Smooth muscle cell (in vitro differentiated cells): ENCODE results near the gene POLR3K. TPM values are rescaled to one million over a fixed set of nuclear protein-coding genes. Genes with fewer than 3 reads are reported as not detected.
"Not testable (repeated sequence)": the region's sequence is repeated elsewhere in the genome, so short reads cannot be mapped to it uniquely, and the experiment has no call there.

Source experiments
- DNase-seq: peaks from one replicate; lab custom pipeline; 2025; ENCODE audit not compliant: unreplicated experiment; lab: John Stamatoyannopoulos, UW
- H2AFZ ChIP-seq: fragments of 200-600 bp; sonication (generic); 2 replicates; pipeline ENCODE4 v1.6.0; 2016; ENCODE audit warnings: antibody characterized with exemption, low read depth, mild to moderate bottlenecking
- H3F3A ChIP-seq: fragments of 200-600 bp; sonication (generic); 2 replicates; pipeline ENCODE4 v1.6.0; 2017; ENCODE audit warnings: antibody characterized with exemption, low read depth
- H3K27ac ChIP-seq: fragments of 200-600 bp; sonication (generic); 2 replicates; pipeline ENCODE4 v1.5.1; 2016; ENCODE audit warnings: low read depth, mild to moderate bottlenecking
- H3K27me3 ChIP-seq: fragments of 200-600 bp; sonication (generic); 2 replicates; pipeline ENCODE4 v1.6.1; 2016; ENCODE audit warnings: low read depth, mild to moderate bottlenecking
- H3K36me3 ChIP-seq: fragments of 200-600 bp; sonication (generic); 2 replicates; pipeline ENCODE4 v1.5.1; 2016; ENCODE audit warnings: low read depth
- H3K4me1 ChIP-seq: fragments of 200-600 bp; sonication (generic); 2 replicates; pipeline ENCODE4 v1.5.1; 2016; ENCODE audit warnings: low read depth
- H3K4me2 ChIP-seq: fragments of 200-600 bp; sonication (generic); 2 replicates; pipeline ENCODE4 v1.6.0; 2016; ENCODE audit warnings: mild to moderate bottlenecking
- H3K4me3 ChIP-seq: fragments of 200-600 bp; sonication (generic); 2 replicates; pipeline ENCODE4 v1.5.1; 2016; ENCODE audit warnings: mild to moderate bottlenecking
- H3K79me2 ChIP-seq: fragments of 200-600 bp; sonication (generic); 2 replicates; pipeline ENCODE4 v1.6.0; 2016; ENCODE audit warnings: low read depth, mild to moderate bottlenecking
- H3K9ac ChIP-seq: fragments of 200-600 bp; sonication (generic); 2 replicates; pipeline ENCODE4 v1.6.0; 2016; ENCODE audit warnings: low read depth
- H3K9me3 ChIP-seq: fragments of 200-600 bp; sonication (generic); replicated peaks from 2 replicates; pipeline ENCODE4 v1.5.1; 2016; ENCODE audit warnings: low read depth
- H4K20me1 ChIP-seq: fragments of 200-600 bp; sonication (generic); 2 replicates; pipeline ENCODE4 v1.6.0; 2016; ENCODE audit warnings: low read depth
- CTCF ChIP-seq: fragments of 200-600 bp; sonication (generic); IDR thresholded peaks from 2 replicates; pipeline ENCODE4 v1.5.1; 2017; ENCODE audit warnings: borderline replicate concordance, mild to moderate bottlenecking, antibody characterized with exemption; ENCODE audit not compliant: insufficient read depth, poor library complexity, severe bottlenecking
- WGBS: methylation state at CpG from one replicate; pipeline ENCODE4 v1.1.7; 2016; ENCODE audit warnings: low lambda C conversion rate; 5-methylcytosine and 5-hydroxymethylcytosine counted together
- polyA plus RNA-seq: library from polyadenylated mRNA; unstranded; fragments of >200 nt; fragmentation: Nextera tagmentation; extraction: Ambion mirVana; gene quantifications from 2 replicates; pipeline ENCODE4 v1.2.1, GENCODE V29; 2016
- total RNA-seq: library from RNA; depleted of rRNA; stranded (reverse); fragments of >200 nt; gene quantifications from 2 replicates; pipeline ENCODE4 v1.2.3, GENCODE V29; 2014

Gene POLR3K
- total and polyA plus RNA-seq, 2 experiments from 2014 or later, result 2.9 to 10.5 TPM

GRCh38 chr16:55571-56136 is 2.2 kb upstream of the POLR3K start:
- H3K27me3 ChIP-seq, result no peaks in the 10 kb centered on the region
- no peak overlapping the region for H3K4me3 ChIP-seq
- no peak overlapping the region for H3K27ac ChIP-seq
- no peak overlapping the region for H2AFZ ChIP-seq
- H3K9me3 ChIP-seq, result no peaks in the 10 kb centered on the region
- WGBS, result 95% methylated on average over 11 of the region's 11 CpGs
- peaks cover 12% of the 10 kb centered on the region for H3K79me2 ChIP-seq
- H3K4me1 ChIP-seq, result peaks cover 6% of the 10 kb centered on the region
- TF ChIP-seq CTCF, result no peak
- no peaks in the 10 kb centered on the region for H3F3A ChIP-seq
- peaks cover 3% of the 10 kb centered on the region for H4K20me1 ChIP-seq
- no peak overlapping the region for H3K4me2 ChIP-seq
- H3K36me3 ChIP-seq, result no peaks in the 10 kb centered on the region
- no peak overlapping the region for H3K9ac ChIP-seq
- DNase-seq, result no peak

- peak overlapping the region; percentile 74 for H3K9ac ChIP-seq
- no peaks in the 10 kb centered on the region for H3K36me3 ChIP-seq
- peak overlapping the region; percentile 97 for H3K4me2 ChIP-seq
- peaks cover 12% of the 10 kb centered on the region for H3K79me2 ChIP-seq
- no peak overlapping the region for H2AFZ ChIP-seq
- peaks cover 3% of the 10 kb centered on the region for H4K20me1 ChIP-seq
- H3K4me1 ChIP-seq, result peaks cover 6% of the 10 kb centered on the region
- H3K27ac ChIP-seq, result no peak overlapping the region
- peak overlapping the region; percentile 68 for H3K4me3 ChIP-seq
- WGBS, result 66% methylated on average over 12 of the region's 12 CpGs
- TF ChIP-seq CTCF, result no peak
- H3F3A ChIP-seq, result no peaks in the 10 kb centered on the region
- H3K27me3 ChIP-seq, result no peaks in the 10 kb centered on the region
- H3K9me3 ChIP-seq, result no peaks in the 10 kb centered on the region
- DNase-seq, result no peak
Observed at GRCh38 chr16:54237-54581, 801 bp upstream of the POLR3K start.

GRCh38 chr16:50769-51591 is 2.4 kb downstream of the POLR3K start:
- Histone ChIP-seq H4K20me1 (peaks cover 3% of the 10 kb centered on the region), H3K9me3 (no peaks in the 10 kb centered on the region), H3K27me3 (no peaks in the 10 kb centered on the region), H3K4me3 (no peak overlapping the region), H3K4me1 (peaks cover 6% of the 10 kb centered on the region), H2AFZ (no peak overlapping the region), H3K9ac (no peak overlapping the region), H3K36me3 (no peaks in the 10 kb centered on the region), H3K27ac (no peak overlapping the region), H3K79me2 (peaks cover 12% of the 10 kb centered on the region), H3K4me2 (no peak overlapping the region), H3F3A (no peaks in the 10 kb centered on the region)
- no peak for DNase-seq
- WGBS, result 89% methylated on average over 15 of the region's 15 CpGs
- no peak for TF ChIP-seq CTCF

GRCh38 chr16:47234-47633 is 6.2 kb downstream of the POLR3K start:
- TF ChIP-seq CTCF, result no peak
- Histone ChIP-seq H3K4me2 (no peak overlapping the region), H3K4me3 (no peak overlapping the region), H3K9ac (no peak overlapping the region), H3K79me2 (peaks cover 3% of the 10 kb centered on the region), H3K36me3 (no peaks in the 10 kb centered on the region), H3K4me1 (no peaks in the 10 kb centered on the region), H3K27ac (no peak overlapping the region), H3K9me3 (no peaks in the 10 kb centered on the region), H2AFZ (no peak overlapping the region), H3K27me3 (no peaks in the 10 kb centered on the region), H3F3A (no peaks in the 10 kb centered on the region), H4K20me1 (peaks cover 3% of the 10 kb centered on the region)
- 93% methylated on average over 7 of the region's 7 CpGs for WGBS
- no peak for DNase-seq

- DNase-seq, H3K4me1 ChIP-seq, H3F3A ChIP-seq, H3K9me3 ChIP-seq, H4K20me1 ChIP-seq, H3K27me3 ChIP-seq, H3K79me2 ChIP-seq, H3K4me3 ChIP-seq, H3K4me2 ChIP-seq, H3K9ac ChIP-seq, H3K36me3 ChIP-seq, H3K27ac ChIP-seq, H2AFZ ChIP-seq: not testable (repeated sequence)
- 96% methylated on average over 7 of the region's 7 CpGs for WGBS
Observed at GRCh38 chr16:46510-46909, 6.9 kb downstream of the POLR3K start.
